Right lung (tissue), 10 donors: Measurements from ENCODE around the gene OPHN1. TPM values are rescaled to one million over a fixed set of nuclear protein-coding genes. Genes with fewer than 3 reads are reported as not detected.

ENCODE experiments used
- DNase-seq, 2 donors: peaks; one replicate each; pipeline ENCODE4 v3.0.0-alpha.2; 2013
- long read RNA-seq, 8 donors: transcript quantifications; one replicate each; lab custom pipeline, GENCODE V29; 2026
- polyA plus RNA-seq, 5 donors: library from polyadenylated mRNA; unstranded; fragments of 120-200 nt; gene quantifications; one replicate each; pipeline versions ENCODE4 v1.2.1 to v1.2.3, GENCODE V29; 2013; ENCODE audit warnings: inconsistent platforms in 1 of 5, low replicate concordance in 1 of 5; ENCODE audit not compliant: insufficient read length in 5 of 5, insufficient read depth in 1 of 5

Gene OPHN1, protein sequence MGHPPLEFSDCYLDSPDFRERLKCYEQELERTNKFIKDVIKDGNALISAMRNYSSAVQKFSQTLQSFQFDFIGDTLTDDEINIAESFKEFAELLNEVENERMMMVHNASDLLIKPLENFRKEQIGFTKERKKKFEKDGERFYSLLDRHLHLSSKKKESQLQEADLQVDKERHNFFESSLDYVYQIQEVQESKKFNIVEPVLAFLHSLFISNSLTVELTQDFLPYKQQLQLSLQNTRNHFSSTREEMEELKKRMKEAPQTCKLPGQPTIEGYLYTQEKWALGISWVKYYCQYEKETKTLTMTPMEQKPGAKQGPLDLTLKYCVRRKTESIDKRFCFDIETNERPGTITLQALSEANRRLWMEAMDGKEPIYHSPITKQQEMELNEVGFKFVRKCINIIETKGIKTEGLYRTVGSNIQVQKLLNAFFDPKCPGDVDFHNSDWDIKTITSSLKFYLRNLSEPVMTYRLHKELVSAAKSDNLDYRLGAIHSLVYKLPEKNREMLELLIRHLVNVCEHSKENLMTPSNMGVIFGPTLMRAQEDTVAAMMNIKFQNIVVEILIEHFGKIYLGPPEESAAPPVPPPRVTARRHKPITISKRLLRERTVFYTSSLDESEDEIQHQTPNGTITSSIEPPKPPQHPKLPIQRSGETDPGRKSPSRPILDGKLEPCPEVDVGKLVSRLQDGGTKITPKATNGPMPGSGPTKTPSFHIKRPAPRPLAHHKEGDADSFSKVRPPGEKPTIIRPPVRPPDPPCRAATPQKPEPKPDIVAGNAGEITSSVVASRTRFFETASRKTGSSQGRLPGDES
- polyA plus RNA-seq: 10 to 100 TPM in 3 of 5 donors, 1 to 10 TPM in 2; 7.3 to 11.5 (median 10.1) TPM
- long read RNA-seq, donor 1: 0 reads
- long read RNA-seq, donor 2: 0 reads
- long read RNA-seq, donor 3: 0 reads
- long read RNA-seq, donor 4: 0 reads
- long read RNA-seq, donor 5: 0 reads
- long read RNA-seq, donor 6, full-length matches to known transcripts: 3 of 3 reads
- long read RNA-seq, donor 6, partial matches to known transcripts: 0 of 3 reads
- long read RNA-seq, donor 6, other reads (novel, unspliced or antisense): 0 of 3 reads
- long read RNA-seq, donor 7: 0 reads
- long read RNA-seq, donor 8: 0 reads

GRCh38 chrX:68433155-68433980 lies at the start of gene OPHN1:
OPHN1 (minus strand) TSS chrX:68433495; CDS start chrX:68433020, 475 bp downstream.
- DNase-seq: peak; percentile 62 to 67

DNA sequence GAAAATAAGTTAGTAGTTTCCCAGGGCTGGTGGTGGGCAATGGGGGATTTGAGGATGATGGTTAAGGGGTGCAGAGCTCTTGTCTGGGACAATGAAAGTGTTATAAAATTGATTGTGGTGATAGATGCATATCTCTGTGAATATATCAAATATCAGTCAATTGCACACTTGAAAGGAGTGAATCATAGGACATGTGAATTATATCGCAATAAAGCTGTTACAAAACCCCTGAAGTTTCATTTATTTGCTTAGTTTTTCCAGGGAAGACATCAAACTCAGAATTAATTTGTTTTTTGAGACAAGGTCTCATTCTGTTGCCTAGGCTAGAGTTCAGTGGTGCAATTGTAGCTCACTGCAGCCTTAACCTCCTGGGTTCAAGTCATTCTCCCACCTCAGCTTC lies 47.7 kb upstream of the OPHN1 start:
- no peak for DNase-seq

- no peak for DNase-seq
Observed at GRCh38 chrX:68464796-68465195, 31.5 kb upstream of the OPHN1 start.

DNA sequence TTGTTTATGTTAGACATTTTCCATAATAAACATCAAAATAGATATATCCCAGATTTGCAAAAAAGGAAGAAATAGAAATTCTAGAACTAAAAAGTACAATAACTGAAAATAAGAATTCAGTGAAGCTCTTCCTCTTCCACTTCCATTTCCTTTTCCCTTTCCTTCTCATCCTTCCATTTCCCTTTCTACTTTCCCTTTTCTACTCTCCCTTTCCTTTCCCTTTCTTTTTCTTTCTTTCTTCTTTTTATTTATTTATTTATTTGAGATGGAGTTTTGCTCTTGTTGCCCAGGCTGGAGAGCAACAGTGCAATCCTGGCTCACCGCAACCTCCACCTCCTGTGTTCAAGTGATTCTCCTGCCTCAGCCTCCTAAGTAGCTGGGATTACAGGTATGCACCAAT lies 30.6 kb upstream of the OPHN1 start:
- no peak for DNase-seq

- DNase-seq: peak in 1 of 2 donors; percentile 30
Observed at GRCh38 chrX:68462653-68463052, 29.4 kb upstream of the OPHN1 start.

GRCh38 chrX:68462197-68462596 lies 28.9 kb upstream of the OPHN1 start:
- DNase-seq: no peak

DNA sequence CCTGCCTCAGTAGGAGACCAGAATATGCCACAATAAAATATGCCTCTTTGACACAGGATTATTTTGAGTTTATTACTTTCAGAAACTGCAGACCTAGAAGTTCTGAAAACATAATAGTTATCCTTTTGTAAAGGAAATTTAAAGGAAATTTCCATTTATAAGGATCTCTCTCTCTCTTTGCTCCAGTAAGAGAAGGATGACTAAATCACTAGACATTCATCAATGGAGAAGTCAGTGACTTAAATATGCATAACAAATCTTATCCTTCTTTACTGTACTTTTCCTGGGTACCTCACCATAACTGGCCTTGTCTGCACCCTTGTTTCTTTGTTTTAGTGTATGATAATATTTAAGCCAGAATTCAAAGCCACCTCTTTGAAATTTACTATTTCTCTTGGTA lies 28.3 kb upstream of the OPHN1 start:
- DNase-seq: no peak

- no peak for DNase-seq
Observed at GRCh38 chrX:68461093-68461492, 27.8 kb upstream of the OPHN1 start.

GRCh38 chrX:68455151-68455510 lies 21.8 kb upstream of the OPHN1 start:
- no peak for DNase-seq

- no peak for DNase-seq
Observed at GRCh38 chrX:68454476-68455150, 21.3 kb upstream of the OPHN1 start.

DNA sequence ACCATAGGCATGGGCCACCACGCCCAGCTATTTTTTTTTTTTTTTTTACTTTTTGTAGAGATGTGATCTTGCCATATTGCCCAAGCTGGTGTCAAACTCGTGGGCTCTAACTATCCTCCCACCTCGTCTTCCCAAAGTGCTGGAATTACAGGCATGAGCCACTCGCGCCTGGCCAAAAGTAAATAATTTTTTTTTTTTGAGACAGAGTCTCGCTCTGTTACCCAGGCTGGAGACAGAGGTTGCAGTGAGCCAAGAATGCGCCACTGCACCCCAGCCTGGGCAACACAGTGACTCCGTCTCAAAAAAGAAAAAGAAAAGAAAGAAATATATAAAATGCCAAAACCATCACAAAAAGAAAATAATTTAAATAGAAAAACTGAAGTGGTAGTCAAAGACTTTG lies 18.4 kb upstream of the OPHN1 start:
- no peak for DNase-seq

DNA sequence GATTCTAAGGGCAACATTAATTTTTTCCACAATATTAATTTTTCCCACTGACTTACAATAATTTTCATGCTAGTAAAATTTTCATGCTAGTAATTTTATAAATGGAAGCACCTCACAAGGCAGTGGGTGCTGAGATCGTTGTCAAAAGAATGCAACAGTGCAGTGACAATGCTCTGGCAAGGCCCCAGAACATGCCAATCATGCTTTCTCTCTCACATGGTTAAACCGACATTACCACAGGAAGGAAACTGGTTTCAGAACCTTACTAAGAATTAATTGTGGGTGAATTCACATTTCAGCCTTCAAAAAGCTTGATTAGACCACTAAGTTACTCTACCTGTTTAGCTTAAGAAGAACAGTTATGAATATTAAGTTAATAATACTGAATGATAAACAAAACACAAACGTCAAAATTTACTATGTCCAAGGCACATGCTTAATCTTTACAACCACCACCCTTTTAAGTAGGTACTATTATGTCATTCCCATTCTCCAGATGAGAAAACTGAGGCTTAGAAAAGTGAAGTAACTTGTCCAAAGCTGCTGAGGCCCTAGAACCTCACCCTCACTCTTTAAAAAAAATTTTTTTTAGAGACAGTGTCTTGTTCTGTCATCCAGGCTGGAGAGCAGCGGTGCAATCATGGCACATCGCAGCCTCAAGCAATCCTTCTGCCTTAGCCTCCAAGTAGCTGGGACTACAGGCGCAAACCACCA lies 10.0 kb upstream of the OPHN1 start:
- no peak for DNase-seq

DNA sequence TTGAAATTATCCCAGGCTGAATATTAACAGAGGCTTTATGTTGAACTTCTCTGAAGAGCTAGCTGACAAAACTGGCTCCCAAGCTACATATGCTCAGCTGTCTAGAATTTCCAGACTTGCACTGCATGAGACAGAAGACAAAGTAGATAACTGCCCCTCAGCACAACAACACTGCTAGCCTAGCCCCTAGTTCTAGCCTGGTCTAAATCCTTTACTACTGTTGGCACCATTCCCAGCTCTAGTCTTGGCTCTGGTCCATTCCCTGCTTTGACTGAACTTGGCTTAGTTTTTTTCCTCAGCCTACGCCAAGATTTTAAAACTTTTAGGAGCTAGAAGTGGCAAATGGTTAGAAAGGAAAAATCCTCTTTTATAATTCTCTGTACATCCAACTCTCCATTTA lies 7.6 kb upstream of the OPHN1 start:
- peak; percentile 82 to 89 for DNase-seq

DNA sequence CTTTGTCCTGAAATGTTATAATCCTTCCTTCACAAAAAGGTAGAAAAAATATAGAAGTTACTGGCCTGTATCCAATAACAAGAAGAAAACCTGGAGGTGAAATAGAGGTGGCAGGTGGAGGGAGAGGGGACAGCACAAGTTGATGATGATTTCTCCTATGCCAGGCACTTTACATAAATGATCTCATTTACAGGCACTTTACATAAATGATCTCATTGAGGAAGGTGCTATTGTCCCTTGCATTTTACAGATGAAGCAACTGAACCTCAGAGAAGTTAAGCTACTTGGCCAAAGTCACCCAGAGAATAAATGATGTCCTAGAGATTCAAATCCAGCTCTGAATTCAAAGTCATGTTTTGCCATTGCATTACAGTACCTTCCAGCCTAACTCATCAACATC lies 7.1 kb upstream of the OPHN1 start:
- DNase-seq: no peak

DNA sequence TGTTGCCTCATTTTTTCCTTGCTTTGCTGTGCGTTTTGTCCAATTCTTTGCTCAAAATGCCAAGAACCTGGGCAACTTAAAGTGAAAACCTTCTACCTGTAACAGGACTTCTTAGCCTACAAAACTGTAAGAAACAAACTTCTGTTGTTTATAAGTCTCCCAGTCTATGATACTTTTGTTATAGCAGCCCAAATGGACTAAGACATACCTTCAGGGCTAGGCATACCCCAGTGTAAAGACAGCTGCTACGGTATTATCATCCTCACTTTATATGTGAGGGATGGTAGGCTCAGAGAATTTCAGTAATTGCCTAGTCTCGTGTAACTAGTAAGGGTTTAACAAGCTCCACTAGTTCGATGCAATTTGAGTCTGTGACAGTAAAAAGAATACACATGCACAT lies 6.0 kb upstream of the OPHN1 start:
- DNase-seq: no peak

DNA sequence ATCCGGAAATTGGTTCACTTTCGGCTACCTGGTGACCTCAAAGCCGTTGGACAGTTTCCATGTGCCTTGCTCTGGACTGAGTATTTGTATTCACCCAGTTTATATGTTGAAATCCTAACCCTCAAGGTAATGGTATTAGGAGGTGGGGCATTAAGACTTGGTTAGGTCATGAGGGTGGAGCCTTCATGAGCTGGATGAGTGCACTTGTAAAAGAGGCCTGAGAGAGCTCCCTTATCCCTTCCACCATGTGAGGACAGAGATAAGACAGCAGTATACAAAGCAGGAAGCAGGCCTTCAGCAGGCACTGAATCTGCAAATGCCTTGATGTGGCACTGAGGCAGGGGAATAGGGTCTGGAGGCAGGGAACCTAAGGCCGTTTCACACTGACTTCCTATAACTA lies 5.3 kb upstream of the OPHN1 start:
- no peak for DNase-seq

DNA sequence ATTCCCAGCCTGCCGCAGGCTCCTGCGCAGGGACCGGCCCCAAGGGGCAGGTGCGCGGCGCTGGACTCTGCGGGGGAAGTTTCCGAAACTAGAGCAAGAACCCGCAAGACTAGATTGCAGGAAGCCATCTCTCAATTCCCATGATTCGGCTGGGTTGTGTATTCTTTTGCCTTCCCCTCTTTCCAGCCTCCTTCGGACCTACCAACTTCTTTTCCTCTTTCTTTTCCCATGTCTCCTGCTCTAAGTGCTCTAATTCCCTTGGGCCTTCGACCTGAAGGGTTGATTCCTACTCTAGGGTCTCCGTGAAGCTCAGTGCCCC lies 645 bp upstream of the OPHN1 start:
- DNase-seq: no peak

- DNase-seq: no peak
Observed at GRCh38 chrX:68432648-68433047, 647 bp downstream of the OPHN1 start.

GRCh38 chrX:68431836-68432235 lies 1.5 kb downstream of the OPHN1 start:
- DNase-seq: no peak

GRCh38 chrX:68429216-68429615 lies 4.1 kb downstream of the OPHN1 start:
- DNase-seq: no peak
